ENCODE results near the gene OR8H3.
"Not testable (repeated sequence)": the region's sequence is repeated elsewhere in the genome, so short reads cannot be mapped to it uniquely, and the experiment has no call there.

The OR8H3 gene, protein sequence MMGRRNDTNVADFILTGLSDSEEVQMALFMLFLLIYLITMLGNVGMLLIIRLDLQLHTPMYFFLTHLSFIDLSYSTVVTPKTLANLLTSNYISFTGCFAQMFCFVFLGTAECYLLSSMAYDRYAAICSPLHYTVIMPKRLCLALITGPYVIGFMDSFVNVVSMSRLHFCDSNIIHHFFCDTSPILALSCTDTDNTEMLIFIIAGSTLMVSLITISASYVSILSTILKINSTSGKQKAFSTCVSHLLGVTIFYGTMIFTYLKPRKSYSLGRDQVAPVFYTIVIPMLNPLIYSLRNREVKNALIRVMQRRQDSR

DNA sequence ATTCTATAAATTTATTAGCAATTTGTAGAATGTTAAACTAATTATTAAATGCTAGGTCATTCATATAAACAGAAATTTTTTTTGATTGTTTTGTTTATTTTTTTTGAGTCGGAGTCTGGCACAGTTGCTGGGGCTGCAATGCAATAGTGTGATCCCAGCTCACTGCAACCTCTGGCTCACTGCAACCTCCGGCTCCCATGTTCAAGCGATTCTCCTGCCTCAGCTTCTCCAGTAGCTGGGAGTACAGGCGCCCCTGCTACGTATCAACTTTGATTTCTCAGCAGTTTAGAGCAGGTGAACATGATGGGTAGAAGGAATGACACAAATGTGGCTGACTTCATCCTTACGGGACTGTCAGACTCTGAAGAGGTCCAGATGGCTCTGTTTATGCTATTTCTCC lies at the start of gene OR8H3:
TSS of gene OR8H3 (plus strand) at position 301 of the 400 bp plus-strand sequence. CDS start at position 301, 0 bp downstream.
- FAIRE-seq = no peak
- no peak for DNase-seq (ENCODE audit: extremely low spot score, insufficient read length, low read depth)

DNA sequence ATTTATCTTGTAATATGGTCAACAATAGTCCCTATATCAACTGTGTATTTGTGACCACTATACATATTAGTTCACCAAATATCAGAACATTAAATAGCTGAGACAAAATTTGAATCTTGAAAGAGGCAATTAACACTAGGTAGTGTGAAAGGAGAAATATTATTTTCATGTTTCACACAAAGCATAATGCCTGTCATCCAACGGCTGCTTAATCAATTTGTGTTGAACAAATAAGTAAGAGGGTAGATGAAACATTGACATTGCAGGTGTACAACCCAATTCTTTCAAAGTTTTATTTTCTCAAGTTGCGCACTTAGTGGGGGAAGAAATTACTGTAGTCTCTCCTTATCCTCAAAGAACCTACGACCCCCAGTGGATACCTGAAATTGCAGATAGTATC lies 32.5 kb upstream of the OR8H3 start:
- FAIRE-seq = no peak
- no peak for DNase-seq (ENCODE audit: extremely low spot score, insufficient read length, low read depth)

DNA sequence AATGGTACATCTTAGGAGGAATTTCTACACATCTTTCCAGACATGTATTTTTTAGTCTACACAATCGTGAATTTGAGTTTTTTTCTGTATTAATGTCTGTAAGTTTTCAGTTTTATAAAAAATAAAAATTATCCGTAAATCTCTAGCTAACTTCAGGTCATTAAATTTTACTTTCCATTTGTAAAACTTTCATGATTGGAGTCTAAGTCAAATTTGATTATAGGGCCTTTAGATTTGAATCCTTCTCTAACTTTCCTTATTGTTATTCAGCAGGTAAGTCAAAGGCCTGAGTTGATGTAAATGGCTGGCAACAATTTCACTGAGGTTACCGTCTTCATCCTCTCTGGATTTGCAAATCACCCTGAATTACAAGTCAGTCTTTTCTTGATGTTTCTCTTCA lies 29.2 kb upstream of the OR8H3 start, which contains the start of gene OR8I2:
TSS of gene OR8I2 (plus strand) at position 301 of the 400 bp plus-strand sequence. CDS start at position 301, 0 bp downstream.
- DNase-seq (ENCODE audit: extremely low spot score, insufficient read length, low read depth) (no peak), FAIRE-seq (no peak)

DNA sequence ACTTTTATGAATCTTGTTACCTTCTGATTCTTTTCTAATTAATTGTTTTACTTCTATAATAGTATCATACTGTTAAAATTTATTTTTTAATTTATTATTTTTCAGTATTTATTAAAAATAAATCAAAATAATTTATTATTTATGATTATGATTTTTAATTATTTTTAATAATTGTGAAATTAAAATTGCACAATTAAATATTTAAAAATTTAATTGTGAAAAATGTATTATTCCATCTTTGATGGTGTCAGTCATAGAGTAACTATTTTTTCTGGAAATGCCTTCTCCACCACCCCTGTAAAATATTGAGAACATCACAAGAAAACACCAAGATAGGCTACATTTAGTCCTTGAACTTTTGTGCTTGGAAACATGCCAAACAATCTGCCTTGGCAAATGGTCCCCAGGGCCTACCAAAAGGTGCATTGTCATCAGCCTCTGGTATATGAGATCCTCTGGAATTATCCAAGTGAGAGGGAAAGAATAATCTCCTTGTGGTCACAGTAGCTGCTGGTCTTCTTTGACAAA lies 18.9 kb upstream of the OR8H3 start, which contains the start of gene OR8H2:
TSS of gene OR8H2 (plus strand) at position 478 of the 528 bp plus-strand sequence. CDS start 1,356 bp downstream, outside the sequence.
- FAIRE-seq = no peak
- no peak for DNase-seq (ENCODE audit: extremely low spot score, insufficient read length, low read depth)

DNA sequence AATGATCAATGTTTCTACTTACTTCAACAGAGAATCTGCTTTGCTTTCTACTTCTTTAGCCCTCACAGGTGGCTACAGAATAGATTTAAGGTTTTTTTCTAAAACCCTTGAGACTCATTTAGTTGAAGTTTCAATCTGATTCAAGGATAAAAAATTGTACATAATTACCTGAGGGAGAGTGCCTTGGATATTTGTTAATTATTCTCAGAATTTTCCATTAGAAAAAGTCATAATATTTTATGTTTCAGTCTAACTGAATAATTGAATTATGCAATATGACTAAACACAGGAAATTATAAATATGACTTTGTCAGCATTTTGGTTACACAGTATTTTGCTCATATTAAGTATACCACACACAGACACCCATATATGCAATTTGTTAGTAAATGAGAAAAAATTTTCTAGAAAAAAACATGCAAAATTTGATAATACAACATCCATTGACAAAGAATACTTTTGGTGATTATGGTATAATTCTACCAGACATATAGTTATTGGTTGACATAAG lies 18.0 kb downstream of the OR8H3 start, which contains the start of gene OR8J3:
TSS of gene OR8J3 (minus strand) at position 51 of the 511 bp plus-strand sequence. CDS start 2,483 bp downstream, outside the sequence.
- DNase-seq (ENCODE audit: extremely low spot score, insufficient read length, low read depth) (no peak), FAIRE-seq (no peak)

DNA sequence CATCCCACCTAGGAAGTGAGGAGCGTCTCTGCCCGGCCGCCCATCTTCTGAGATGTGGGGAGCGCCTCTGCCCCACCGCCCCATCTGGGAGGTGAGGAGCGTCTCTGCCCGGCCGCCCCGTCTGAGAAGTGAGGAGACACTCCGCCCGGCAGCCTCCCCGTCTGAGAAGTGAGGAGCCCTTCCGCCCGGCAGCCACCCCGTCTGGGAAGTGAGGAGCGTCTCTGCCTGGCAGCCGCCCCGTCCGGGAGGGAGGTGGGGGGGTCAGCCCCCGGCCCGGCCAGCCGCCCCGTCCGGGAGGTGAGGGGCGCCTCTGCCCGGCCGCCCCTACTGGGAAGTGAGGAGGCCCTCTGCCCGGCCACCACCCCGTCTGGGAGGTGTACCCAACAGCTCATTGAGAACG lies 21.5 kb downstream of the OR8H3 start:
- FAIRE-seq; DNase-seq (ENCODE audit: extremely low spot score, insufficient read length, low read depth): not testable (repeated sequence)

DNA sequence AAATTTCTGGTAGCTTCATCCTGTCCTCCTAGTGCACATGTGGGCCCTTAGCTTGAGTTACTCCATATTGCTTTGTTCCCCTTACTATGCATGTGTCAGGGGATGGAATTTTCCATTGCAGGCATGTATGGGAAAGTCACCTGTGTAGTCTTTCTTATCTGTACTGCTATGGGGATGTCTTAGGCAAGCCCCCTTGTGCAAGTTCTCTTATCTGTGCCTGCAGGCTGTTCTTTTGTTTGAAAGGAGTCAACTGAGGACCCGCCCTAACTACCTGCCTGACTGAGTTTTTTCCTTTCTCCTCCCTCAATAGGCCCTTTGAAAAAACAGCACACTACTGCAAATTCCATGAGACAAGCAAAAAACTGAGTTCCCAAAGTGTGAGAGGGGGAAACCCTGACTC lies 29.2 kb downstream of the OR8H3 start:
- FAIRE-seq = no peak
- no peak for DNase-seq (ENCODE audit: extremely low spot score, insufficient read length, low read depth)

DNA sequence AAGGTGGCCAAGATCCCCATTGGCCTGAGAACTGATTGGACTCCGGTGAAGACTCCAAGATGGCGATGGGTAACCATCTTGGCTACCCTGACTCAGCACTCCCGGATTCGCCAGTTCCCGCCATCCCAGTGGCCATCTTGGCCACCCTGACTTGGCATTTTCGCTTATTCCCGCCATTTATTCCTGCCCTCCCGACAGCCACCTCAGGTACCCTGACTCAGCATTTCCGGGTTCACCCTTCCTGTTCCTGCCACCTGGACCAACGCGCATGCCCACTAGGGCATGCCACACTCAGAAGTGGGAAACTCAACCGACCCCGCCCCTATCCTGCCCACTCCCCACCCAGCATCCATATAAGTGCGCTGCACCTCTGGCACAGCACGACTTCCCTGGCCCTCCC lies 30.2 kb downstream of the OR8H3 start:
- FAIRE-seq = no peak
- DNase-seq (ENCODE audit: extremely low spot score, insufficient read length, low read depth) = no peak

DNA sequence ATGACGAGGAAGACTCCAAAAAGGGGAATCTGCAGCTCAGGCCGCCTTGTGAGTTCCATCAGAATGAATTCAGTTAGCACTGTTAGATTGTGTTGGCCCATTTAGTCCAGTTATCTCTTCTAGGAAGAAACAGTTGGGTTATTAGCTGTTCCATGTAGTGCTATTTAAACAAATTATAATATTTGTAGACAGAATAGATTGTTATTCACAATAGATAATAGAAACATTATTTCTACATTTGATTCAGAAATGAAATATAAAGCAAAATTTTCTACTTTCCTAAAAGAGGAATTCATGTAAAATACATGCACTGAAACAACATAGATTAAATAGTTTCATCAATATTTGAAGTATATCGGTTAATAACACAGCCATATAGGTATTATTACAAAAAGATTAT lies 38.0 kb downstream of the OR8H3 start, which contains the start of gene OR8K5:
TSS of gene OR8K5 (minus strand) at position 101 of the 400 bp plus-strand sequence. CDS start at position 101, 0 bp downstream.
- FAIRE-seq (no peak), DNase-seq (ENCODE audit: extremely low spot score, insufficient read length, low read depth) (no peak)

DNA sequence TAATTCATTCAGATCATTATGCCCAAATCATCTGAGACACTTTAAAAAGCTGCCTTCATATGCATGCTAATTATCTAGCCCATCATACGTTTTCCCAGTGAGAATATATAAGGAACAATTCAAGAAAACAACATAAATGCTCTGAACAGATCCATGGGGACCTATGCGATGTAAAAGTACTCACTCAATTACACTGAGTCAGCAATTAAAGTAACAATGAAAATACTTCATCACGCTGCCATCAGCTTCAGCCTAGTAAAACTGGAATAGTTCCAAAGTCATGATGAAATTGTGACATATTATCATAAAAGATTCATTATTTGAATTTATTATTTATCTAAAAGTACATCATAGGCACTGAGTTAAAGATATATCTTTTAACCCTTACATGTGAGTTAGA lies 41.6 kb downstream of the OR8H3 start:
- DNase-seq (ENCODE audit: extremely low spot score, insufficient read length, low read depth) = no peak
- no peak for FAIRE-seq

DNA sequence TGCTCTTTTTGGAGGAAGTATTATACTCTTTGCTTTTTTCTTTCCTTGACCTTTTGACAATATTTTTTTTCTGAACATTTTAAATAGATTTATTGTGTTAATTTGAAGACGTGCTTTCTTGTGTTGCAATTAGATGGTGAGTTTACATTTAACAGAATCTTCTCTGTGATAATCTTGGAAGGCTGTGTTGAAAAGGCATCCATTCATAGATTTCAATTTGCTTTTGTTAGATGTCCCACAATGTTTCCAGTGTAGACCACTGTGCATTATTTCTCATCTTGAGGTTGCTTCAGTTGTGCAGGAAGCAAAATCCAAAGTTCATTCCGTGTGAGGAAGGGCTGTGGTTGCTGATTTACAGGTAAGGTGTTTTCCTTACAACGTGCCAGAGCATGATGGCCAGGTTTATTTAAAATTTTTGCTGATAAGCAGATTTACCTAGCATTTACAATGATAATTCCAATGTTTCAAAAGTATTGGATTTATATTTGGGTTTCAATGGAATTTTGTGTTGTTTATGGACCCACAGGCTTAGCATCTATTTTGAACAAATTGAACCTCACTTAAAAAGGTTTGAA lies 50.2 kb downstream of the OR8H3 start:
- no peak for FAIRE-seq

More for the DNA sequence above, 50.2 kb downstream of the OR8H3 start:
- no peak for DNase-seq (ENCODE audit: extremely low spot score, insufficient read length, low read depth)

All from GM18507 (cell line).